ENCODE results near the gene PPM1G. TPM values are rescaled to one million over a fixed set of nuclear protein-coding genes. Genes with fewer than 3 reads are reported as not detected.

PPM1G gene
- total RNA-seq, 1 donor from 2014 or later, result 121 TPM

DNA sequence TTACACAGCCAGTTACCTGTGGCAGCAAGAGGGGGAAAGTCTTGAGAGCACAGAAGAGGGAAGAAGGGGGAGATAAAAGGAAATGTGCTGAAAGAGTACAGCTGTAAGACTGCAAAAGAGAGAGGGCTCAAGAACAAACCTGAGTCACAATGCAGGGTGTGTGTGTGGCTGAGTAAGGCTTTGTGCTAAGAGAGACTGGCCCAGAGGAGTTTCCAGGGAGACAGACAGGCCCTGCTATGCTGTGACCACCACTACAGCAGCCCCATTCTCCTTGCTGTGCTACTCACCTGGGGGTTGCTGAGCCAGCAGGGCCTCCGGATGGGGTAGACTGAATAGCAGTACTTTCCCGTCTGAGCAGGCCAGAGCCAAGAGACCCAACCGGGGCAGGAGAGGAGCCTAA, 74.1 kb downstream of the PPM1G start:
- peaks cover 4% of the 10 kb centered on the region for H3K36me3 ChIP-seq (ENCODE audit: control insufficient read depth, insufficient read depth, low read length)

More for the DNA sequence above, 74.1 kb downstream of the PPM1G start:
- no peaks in the 10 kb centered on the region for H3K27me3 ChIP-seq (ENCODE audit: control insufficient read depth, insufficient read depth, low read length)
- no peak overlapping the region for H3K4me3 ChIP-seq (ENCODE audit: low read depth, low read length)
- TF ChIP-seq CTCF (IDR thresholded peaks at IDR 0.05; ENCODE audit: insufficient read depth, low read length, poor library complexity, severe bottlenecking), result no peak
- no peak for DNase-seq (ENCODE audit: low read depth)

Other genes starting within 250 kb of the PPM1G start
- 146 and 161 TPM in 2 replicates for gene ATRAID, start 197.6 kb downstream of the PPM1G start, total RNA-seq
- 52.1 and 67.7 TPM in 2 replicates for gene SLC5A6, start 197.3 kb downstream of the PPM1G start, total RNA-seq
- gene CAD, start 192.2 kb downstream of the PPM1G start, total RNA-seq, result 60.0 and 63.5 TPM in 2 replicates
- gene SLC30A3, start 146.5 kb downstream of the PPM1G start, total RNA-seq, result 0.08 and 0.27 TPM in 2 replicates
- not detected in 2 replicates for gene DNAJC5G, start 134.2 kb downstream of the PPM1G start, total RNA-seq
- 0.27 and 0.33 TPM in 2 replicates for gene TRIM54, start 127.2 kb downstream of the PPM1G start, total RNA-seq
- gene UCN, start 101.1 kb downstream of the PPM1G start, total RNA-seq, result 1.6 and 1.7 TPM in 2 replicates
- 90.7 and 105 TPM in 2 replicates for gene MPV17, start 86.5 kb downstream of the PPM1G start, total RNA-seq
- 53.1 and 54.9 TPM in 2 replicates for gene GTF3C2, start 52.8 kb downstream of the PPM1G start, total RNA-seq
- 39.8 and 46.7 TPM in 2 replicates for gene EIF2B4, start 39.3 kb downstream of the PPM1G start, total RNA-seq
- 92.1 and 120 TPM in 2 replicates for gene SNX17, start 39.0 kb downstream of the PPM1G start, total RNA-seq
- gene ZNF513, start 28.9 kb downstream of the PPM1G start, total RNA-seq, result 10.3 and 11.5 TPM in 2 replicates
- gene NRBP1, start 19.0 kb upstream of the PPM1G start, total RNA-seq, result 105 TPM in 2 replicates
- 8.1 and 10.0 TPM in 2 replicates for gene KRTCAP3, start 32.8 kb upstream of the PPM1G start, total RNA-seq
- 11.2 and 21.6 TPM in 2 replicates for gene IFT172, start 80.2 kb upstream of the PPM1G start, total RNA-seq
- 28.2 and 30.0 TPM in 2 replicates for gene FNDC4, start 85.6 kb upstream of the PPM1G start, total RNA-seq
- 0.27 and 0.88 TPM in 2 replicates for gene GCKR, start 87.2 kb upstream of the PPM1G start, total RNA-seq
- gene ZNF512, start 173.5 kb upstream of the PPM1G start, total RNA-seq, result 34.5 and 55.9 TPM in 2 replicates
- 1.5 and 3.6 TPM in 2 replicates for gene CCDC121, start 219.4 kb upstream of the PPM1G start, total RNA-seq
- 55.2 and 58.3 TPM in 2 replicates for gene GPN1, start 219.5 kb upstream of the PPM1G start, total RNA-seq

Data from kidney epithelial cell (primary cell).